22Rv1 (cell line): ENCODE results near the gene MCM7.

Experiments used
- ZFX ChIP-seq: fragments of 450-650 bp; IDR thresholded peaks from 2 replicates; pipeline ENCODE4 v1.6.1; 2017; ENCODE audit warnings: antibody characterized with exemption, borderline replicate concordance
- TF ChIP-seq, protein P1 (sequence below): fragments of 450-650 bp; IDR thresholded peaks from 2 replicates; pipeline ENCODE4 v1.5.1; 2017; ENCODE audit warnings: mild to moderate bottlenecking

DNA sequence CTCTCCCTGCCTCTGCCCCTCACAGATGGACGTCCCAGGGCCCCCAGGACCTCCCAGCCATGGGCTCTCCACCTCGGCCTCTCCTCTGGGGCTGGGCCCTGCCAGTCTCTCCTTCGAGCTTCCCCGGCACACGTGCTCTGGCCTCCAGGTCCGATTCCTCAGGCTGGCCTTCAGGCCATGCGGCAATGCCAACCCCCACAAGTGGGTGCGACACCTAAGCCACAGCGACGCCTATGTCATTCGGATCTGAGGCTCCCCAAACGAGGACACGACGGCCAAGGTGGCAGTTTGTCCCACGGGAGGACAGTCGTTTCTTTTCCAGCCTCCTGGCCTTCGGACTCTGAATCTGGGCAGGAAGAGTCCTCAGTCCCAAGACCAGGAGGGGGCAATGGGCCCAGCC lies 5.4 kb upstream of the MCM7 start:
- TF ChIP-seq, protein P1, sequence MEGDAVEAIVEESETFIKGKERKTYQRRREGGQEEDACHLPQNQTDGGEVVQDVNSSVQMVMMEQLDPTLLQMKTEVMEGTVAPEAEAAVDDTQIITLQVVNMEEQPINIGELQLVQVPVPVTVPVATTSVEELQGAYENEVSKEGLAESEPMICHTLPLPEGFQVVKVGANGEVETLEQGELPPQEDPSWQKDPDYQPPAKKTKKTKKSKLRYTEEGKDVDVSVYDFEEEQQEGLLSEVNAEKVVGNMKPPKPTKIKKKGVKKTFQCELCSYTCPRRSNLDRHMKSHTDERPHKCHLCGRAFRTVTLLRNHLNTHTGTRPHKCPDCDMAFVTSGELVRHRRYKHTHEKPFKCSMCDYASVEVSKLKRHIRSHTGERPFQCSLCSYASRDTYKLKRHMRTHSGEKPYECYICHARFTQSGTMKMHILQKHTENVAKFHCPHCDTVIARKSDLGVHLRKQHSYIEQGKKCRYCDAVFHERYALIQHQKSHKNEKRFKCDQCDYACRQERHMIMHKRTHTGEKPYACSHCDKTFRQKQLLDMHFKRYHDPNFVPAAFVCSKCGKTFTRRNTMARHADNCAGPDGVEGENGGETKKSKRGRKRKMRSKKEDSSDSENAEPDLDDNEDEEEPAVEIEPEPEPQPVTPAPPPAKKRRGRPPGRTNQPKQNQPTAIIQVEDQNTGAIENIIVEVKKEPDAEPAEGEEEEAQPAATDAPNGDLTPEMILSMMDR, result no peak
- no peak for TF ChIP-seq ZFX
